H1 (cell line): ENCODE measurements around the gene MGST3. TPM values are rescaled to one million over a fixed set of nuclear protein-coding genes. Genes with fewer than 3 reads are reported as not detected.

Source experiments
- CTCF ChIA-PET: fragments of 300-600 bp; sonication (Branson Sonifier 250); formaldehyde crosslinking; loops from one replicate; lab custom pipeline; 2021; ENCODE audit not compliant: partially characterized antibody; lab: Charles Lee
- POLR2A ChIA-PET: fragments of 300-600 bp; sonication (Branson Sonifier 250); formaldehyde crosslinking; loops from one replicate; lab custom pipeline; 2021; ENCODE audit warnings: inconsistent platforms; ENCODE audit not compliant: partially characterized antibody; lab: Charles Lee
- DNase-seq, 2 experiments: peaks; one replicate each; pipeline versions ENCODE4 v3.0.0 to v3.0.0-alpha.2; 2010 to 2022; ENCODE audit warnings: low spot score in 2 of 2, low read depth in 1 of 2, mixed read lengths in 1 of 2
- FAIRE-seq: peaks from 2 replicates; lab custom pipeline; 2011; peaks lifted over from hg19 to GRCh38; lab: Jason Lieb, UNC
- H2AFZ ChIP-seq: 2 replicates; pipeline ENCODE4 v1.8.1; 2012; ENCODE audit warnings: low read length, inconsistent platforms
- H2AK5ac ChIP-seq: 2 replicates; pipeline ENCODE4 v1.6.1; 2013; ENCODE audit warnings: low read depth, low read length
- H2BK120ac ChIP-seq: replicated peaks from 2 replicates; pipeline ENCODE3; 2013; ENCODE audit warnings: low read depth, low read length, inconsistent platforms
- H2BK12ac ChIP-seq: 2 replicates; pipeline ENCODE4 v1.6.1; 2013; ENCODE audit warnings: low read depth, low read length
- H2BK15ac ChIP-seq: 2 replicates; pipeline ENCODE4 v1.6.1; 2013; ENCODE audit warnings: low read length
- H2BK20ac ChIP-seq: 2 replicates; pipeline ENCODE4 v1.6.1; 2013; ENCODE audit warnings: low read length
- H2BK5ac ChIP-seq: 2 replicates; pipeline ENCODE4 v1.6.1; 2013; ENCODE audit warnings: low read depth, low read length
- H3K14ac ChIP-seq: 2 replicates; pipeline ENCODE4 v1.6.1; 2013; ENCODE audit warnings: inconsistent platforms; ENCODE audit not compliant: insufficient read length
- H3K18ac ChIP-seq: 2 replicates; pipeline ENCODE4 v1.6.1; 2013; ENCODE audit warnings: low read length; ENCODE audit errors: extremely low read depth
- H3K23ac ChIP-seq: 2 replicates; pipeline ENCODE4 v1.6.1; 2013; ENCODE audit warnings: inconsistent platforms; ENCODE audit not compliant: insufficient read length
- H3K23me2 ChIP-seq: 2 replicates; pipeline ENCODE4 v1.6.1; 2013; ENCODE audit warnings: low read depth, low read length
- H3K27ac ChIP-seq: 2 replicates; pipeline ENCODE4 v1.6.1; 2011; ENCODE audit warnings: low read depth, low read length, inconsistent platforms
- H3K27me3 ChIP-seq, 4 experiments: replicated peaks in 1 of 4; 1 replicate in 1 of 4; 2 replicates in 3 of 4; pipeline versions ENCODE4 v1.6.1 to v1.8.1; 2011 to 2013; ENCODE audit warnings: low read length in 3 of 4, mild to moderate bottlenecking in 3 of 4, inconsistent platforms in 2 of 4, mixed read lengths in 2 of 4, moderate library complexity in 1 of 4; ENCODE audit not compliant: control insufficient read depth in 3 of 4, insufficient read depth in 3 of 4; ENCODE audit errors: extremely low read depth in 1 of 4
- H3K36me3 ChIP-seq, 4 experiments: 2 replicates each; pipeline versions ENCODE4 v1.6.1 to v1.8.1; 2011 to 2013; ENCODE audit warnings: mild to moderate bottlenecking in 4 of 4, low read length in 3 of 4, moderate library complexity in 2 of 4, control low read depth in 1 of 4, inconsistent platforms in 1 of 4; ENCODE audit not compliant: insufficient read depth in 4 of 4, control insufficient read depth in 2 of 4
- H3K4ac ChIP-seq: replicated peaks from 2 replicates; pipeline ENCODE3; 2013; ENCODE audit warnings: low read length, low read depth, mixed read lengths, inconsistent platforms; ENCODE audit not compliant: insufficient read length
- H3K4me1 ChIP-seq, 4 experiments: replicated peaks in 1 of 4; 1 replicate in 1 of 4; 2 replicates in 3 of 4; pipeline versions ENCODE4 v1.6.1 to v1.8.1; 2011 to 2013; ENCODE audit warnings: low read length in 3 of 4, inconsistent platforms in 2 of 4, mixed read lengths in 1 of 4; ENCODE audit not compliant: insufficient read depth in 4 of 4, control insufficient read depth in 3 of 4
- H3K4me2 ChIP-seq, 2 experiments: 2 replicates each; pipeline versions ENCODE4 v1.6.1 to v1.8.1; 2011 to 2013; ENCODE audit warnings: low read depth in 2 of 2, low read length in 2 of 2, control low read depth in 1 of 2, inconsistent platforms in 1 of 2, mild to moderate bottlenecking in 1 of 2; ENCODE audit not compliant: insufficient read depth in 1 of 2
- H3K4me3 ChIP-seq, 4 experiments: fragments of 200-600, 300-600 bp in 1 of 4; sonication (generic), shearing (Covaris generic), sonication (Bioruptor Twin) in 1 of 4; 2 replicates each; pipeline versions ENCODE4 v1.5.1 to v1.8.1; 2011 to 2016; ENCODE audit warnings: low read length in 4 of 4, low read depth in 3 of 4, control low read depth in 2 of 4, inconsistent platforms in 2 of 4, mild to moderate bottlenecking in 2 of 4, mixed read lengths in 1 of 4, moderate library complexity in 1 of 4; ENCODE audit not compliant: insufficient read depth in 2 of 4; ENCODE audit errors: extremely low read depth in 1 of 4
- H3K56ac ChIP-seq: replicated peaks from 2 replicates; pipeline ENCODE3; 2013; ENCODE audit warnings: low read depth, mild to moderate bottlenecking, mixed read lengths, low read length, inconsistent platforms; ENCODE audit not compliant: insufficient read length
- H3K79me1 ChIP-seq: 2 replicates; pipeline ENCODE4 v1.6.1; 2013; ENCODE audit warnings: low read depth, low read length, control low read depth
- H3K79me2 ChIP-seq, 2 experiments: 2 replicates each; pipeline versions ENCODE4 v1.6.1 to v1.8.1; 2012 to 2013; ENCODE audit warnings: low read length in 2 of 2, mild to moderate bottlenecking in 2 of 2, inconsistent platforms in 1 of 2; ENCODE audit not compliant: insufficient read depth in 2 of 2, control insufficient read depth in 1 of 2
- H3K9ac ChIP-seq, 4 experiments: replicated peaks in 1 of 4; 1 replicate in 1 of 4; 2 replicates in 3 of 4; pipeline versions ENCODE4 v1.6.1 to v1.8.1; 2011 to 2013; ENCODE audit warnings: low read depth in 3 of 4, low read length in 3 of 4, control low read depth in 2 of 4, mild to moderate bottlenecking in 2 of 4, moderate library complexity in 2 of 4, inconsistent platforms in 1 of 4; ENCODE audit errors: extremely low read depth in 1 of 4
- H3K9me3 ChIP-seq, 2 experiments: 2 replicates each; pipeline versions ENCODE4 v1.6.1 to v1.8.1; 2012 to 2013; ENCODE audit warnings: mild to moderate bottlenecking in 2 of 2, moderate library complexity in 2 of 2, control low read depth in 1 of 2, inconsistent platforms in 1 of 2, low read depth in 1 of 2, low read length in 1 of 2, mixed read lengths in 1 of 2; ENCODE audit not compliant: insufficient read depth in 2 of 2
- H4K20me1 ChIP-seq, 2 experiments: replicated peaks in 1 of 2; 2 replicates each; pipeline versions ENCODE3 to v1.8.1; 2011 to 2013; ENCODE audit warnings: inconsistent platforms in 2 of 2, low read length in 2 of 2, mild to moderate bottlenecking in 1 of 2; ENCODE audit not compliant: insufficient read depth in 2 of 2, control insufficient read depth in 1 of 2
- H4K5ac ChIP-seq: 2 replicates; pipeline ENCODE4 v1.6.1; 2013; ENCODE audit warnings: low read length, low read depth, mixed read lengths, inconsistent platforms; ENCODE audit not compliant: insufficient read length
- H4K8ac ChIP-seq: 2 replicates; pipeline ENCODE4 v1.8.0; 2013; ENCODE audit warnings: mild to moderate bottlenecking, moderate library complexity, low read length, inconsistent platforms; ENCODE audit not compliant: insufficient read depth; ENCODE audit errors: extremely low read depth
- H4K91ac ChIP-seq: replicated peaks from 2 replicates; pipeline ENCODE3; 2013; ENCODE audit warnings: low read length, mixed read lengths, inconsistent platforms; ENCODE audit not compliant: insufficient read length
- BCL11A ChIP-seq, 2 experiments: IDR thresholded peaks; one replicate each; pipeline ENCODE4 v1.6.1; 2011; ENCODE audit warnings: low read depth in 2 of 2, low read length in 2 of 2, mild to moderate bottlenecking in 2 of 2
- CTCF ChIP-seq, 3 experiments: IDR thresholded peaks; 1 replicate in 2 of 3; 2 replicates in 1 of 3; pipeline versions ENCODE4 v1.5.1 to v1.6.1; 2011; ENCODE audit warnings: low read length in 3 of 3, mild to moderate bottlenecking in 3 of 3, inconsistent platforms in 2 of 3, low read depth in 1 of 3, moderate library complexity in 1 of 3; ENCODE audit not compliant: insufficient read depth in 1 of 3; ENCODE audit errors: control extremely low read depth in 1 of 3
- EZH2 ChIP-seq: fragments of 200-600 bp; sonication (generic); IDR thresholded peaks from 2 replicates; pipeline ENCODE4 v1.7.1; 2012; ENCODE audit warnings: low read depth, mild to moderate bottlenecking, moderate library complexity, low read length, inconsistent platforms; ENCODE audit not compliant: severe bottlenecking
- GABPA ChIP-seq: IDR thresholded peaks from 2 replicates; pipeline ENCODE4 v1.6.1; 2011; ENCODE audit warnings: mild to moderate bottlenecking, low read length, moderate library complexity, borderline replicate concordance; ENCODE audit not compliant: insufficient read depth
- KDM1A ChIP-seq: fragments of 200-600, 300-600 bp; sonication (generic); IDR thresholded peaks from 2 replicates; pipeline ENCODE4 v1.7.1; 2016; ENCODE audit warnings: mild to moderate bottlenecking, low read length, borderline replicate concordance
- RAD21 ChIP-seq, 2 experiments: IDR thresholded peaks in 1 of 2; conservative IDR thresholded peaks in 1 of 2; 2 replicates each; pipeline ENCODE4 v1.6.1; 2011; ENCODE audit warnings: low read depth in 2 of 2, low read length in 2 of 2, improper control_type of control experiment in 1 of 2, inconsistent platforms in 1 of 2, mild to moderate bottlenecking in 1 of 2, moderate library complexity in 1 of 2
- RXRA ChIP-seq: IDR thresholded peaks from 2 replicates; pipeline ENCODE4 v1.6.1; 2011; ENCODE audit warnings: low read depth, mild to moderate bottlenecking, low read length, moderate library complexity; ENCODE audit not compliant: insufficient read depth
- SAP30 ChIP-seq: fragments of 300-600 bp; sonication (generic); IDR thresholded peaks from 2 replicates; pipeline ENCODE4 v1.7.1; 2012; ENCODE audit warnings: low read length, moderate library complexity, mild to moderate bottlenecking, inconsistent platforms; ENCODE audit not compliant: insufficient read depth, insufficient replicate concordance
- TCF12 ChIP-seq: IDR thresholded peaks from 2 replicates; pipeline ENCODE4 v1.6.1; 2011; ENCODE audit warnings: low read depth, mild to moderate bottlenecking, low read length
- WGBS, 2 experiments: shearing (Covaris generic) in 1 of 2; methylation state at CpG; one replicate each; pipeline versions ENCODE4 v1.1.6 to v1.1.7; 2013 to 2015; ENCODE audit warnings: low lambda C conversion rate in 2 of 2, mixed read lengths in 2 of 2, inconsistent platforms in 1 of 2, low coverage in 1 of 2, missing lambda C conversion rate in 1 of 2; ENCODE audit not compliant: insufficient replicate concordance in 2 of 2, insufficient coverage in 1 of 2, insufficient read length in 1 of 2; ENCODE audit errors: extremely low coverage in 1 of 2, missing lambda C conversion rate in 1 of 2; 5-methylcytosine and 5-hydroxymethylcytosine counted together
- polyA plus RNA-seq, 7 experiments: library from polyadenylated mRNA; depleted of rRNA in 3 of 7; stranded (reverse) in 5 of 7; unstranded in 2 of 7; fragments of >200 nt in 5 of 7; fragments of 200-250 nt in 2 of 7; gene quantifications; 1 replicate in 5 of 7; 2 replicates in 1 of 7; 4 replicates in 1 of 7; pipeline versions ENCODE4 v1.2.1 to v1.2.3, GENCODE V29; 2011 to 2013; ENCODE audit warnings: missing spikeins in 2 of 7, mixed read lengths in 2 of 7
- total RNA-seq: library from RNA; stranded (reverse); fragmentation: NEBNext Ultra II Directional; extraction: Animal tissue kit (Norgen Biotek cat#: 25700); gene quantifications from 2 replicates; pipeline ENCODE4 v1.2.1, GENCODE V29; 2021

The MGST3 gene
- total and polyA plus RNA-seq, 2 of the 8 experiments (the other 6 are each of a cell fraction or from before 2014, with no cell fraction given): 124 to 257 TPM

GRCh38 chr1:165686971-165687433 is 56.0 kb downstream of the MGST3 start:
- Histone ChIP-seq H3K4me1 (no peaks in the 10 kb centered on the region), H4K91ac (no peak overlapping the region), H4K20me1 (peaks cover 3 to 4% of the 10 kb centered on the region in 2 experiments), H3K79me1 (peaks cover 5% of the 10 kb centered on the region), H3K4me2 (no peak overlapping the region), H3K9ac (no peak overlapping the region), H3K14ac (no peak overlapping the region), H3K27me3 (no peaks in the 10 kb centered on the region), H3K18ac (no peak overlapping the region), H2BK15ac (no peak overlapping the region), H3K9me3 (peaks cover 5 to 6% of the 10 kb centered on the region in 2 experiments; a peak in 3 of 4 replicates), H3K23ac (no peak overlapping the region), H3K36me3 (peaks cover 0 to 17% (median 9%) of the 10 kb centered on the region in 4 experiments; a peak in 4 of 8 replicates), H4K5ac (no peak overlapping the region), H3K79me2 (peaks cover 0 to 33% of the 10 kb centered on the region in 2 experiments; a peak in 3 of 4 replicates), H4K8ac (no peak overlapping the region), H2AK5ac (no peak overlapping the region), H2BK20ac (no peak overlapping the region), H3K27ac (no peak overlapping the region), H2BK120ac (no peak overlapping the region), H3K23me2 (no peaks in the 10 kb centered on the region), H2BK5ac (no peak overlapping the region), H2BK12ac (no peak overlapping the region), H3K56ac (no peak overlapping the region), H2AFZ (no peak overlapping the region), H3K4me3 (no peak overlapping the region), H3K4ac (no peak overlapping the region)
- ChIA-PET CTCF (interaction anchor here (1.1 to 4.3 kb wide), 2 partner anchors 86 to 214 kb away, joined by 3 to 26 read pairs; no protein-coding TSS in a partner anchor), POLR2A (interaction anchor here (1.2 kb wide), 1 partner anchor 56 kb away, joined by 3 read pairs; the partner anchor contains the start of gene MGST3)
- DNase-seq: no peak
- no peak for FAIRE-seq
- WGBS, 2 experiments: 90% methylated on average over 2 of the region's 2 CpGs; no CpG with 5 or more reads in 1 of the 2 experiments
- TF ChIP-seq CTCF (IDR thresholded peaks at IDR 0.05; ENCODE audit: control extremely low read depth in 1 of 3, insufficient read depth in 1 of 3, low read depth in 1 of 3, low read length in 3 of 3) (no peak), EZH2 (no peak), KDM1A (no peak), GABPA (no peak), TCF12 (no peak), BCL11A (IDR thresholded peaks at IDR 0.05; ENCODE audit: low read depth in 2 of 2, low read length in 2 of 2) (no peak), RXRA (no peak), SAP30 (no peak), RAD21 (IDR thresholded peaks at IDR 0.05 in 1 of 2, conservative IDR thresholded peaks at IDR 0.05 in 1 of 2; ENCODE audit: low read depth in 2 of 2, low read length in 2 of 2) (no peak)
